Measurements from ENCODE around the gene RBCK1. TPM values are rescaled to one million over a fixed set of nuclear protein-coding genes. Genes with fewer than 3 reads are reported as not detected.
"Not testable (repeated sequence)": the region's sequence is repeated elsewhere in the genome, so short reads cannot be mapped to it uniquely, and the experiment has no call there.

Gene RBCK1
- total and polyA plus RNA-seq, 4 experiments from 2014 or later: 75.2 to 118 (median 96.5) TPM

DNA sequence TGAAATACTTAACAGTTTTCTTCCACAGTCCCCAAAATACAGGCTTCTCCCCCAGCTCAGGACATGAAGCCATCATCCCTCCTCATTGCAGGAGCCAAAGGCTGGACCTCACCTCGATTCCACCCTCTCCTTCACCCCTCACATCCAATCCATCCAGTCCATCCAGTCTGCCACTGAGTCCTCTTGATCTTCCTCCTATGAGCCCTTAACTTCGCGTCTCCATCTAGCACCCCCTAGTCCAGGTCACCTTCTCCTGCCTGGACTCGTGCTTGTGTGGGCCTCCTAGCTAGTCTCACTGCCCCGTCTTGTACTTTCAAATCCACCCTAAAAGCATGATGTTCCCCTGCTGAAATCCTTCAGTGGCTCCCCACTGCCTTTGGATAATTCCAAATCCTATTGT, 24.2 kb upstream of the RBCK1 start:
- CTCF ChIA-PET (ENCODE audit: partially characterized antibody): interaction anchor here (0.8 to 1.3 kb wide), 2 partner anchors 29 to 95 kb away, joined by 3 read pairs; no protein-coding TSS in a partner anchor
- H3K9me3 ChIP-seq (ENCODE audit: control insufficient read depth in 1 of 2, low read length in 2 of 2): no peaks in the 10 kb centered on the region
- intact Hi-C loops (cut with micrococcal nuclease): loop anchor here (5.0 kb wide), 1 partner anchor 53 kb away; no protein-coding TSS in a partner anchor
- peaks cover 12% of the 10 kb centered on the region for H3K36me3 ChIP-seq (ENCODE audit: insufficient read depth, low read length)
- POLR2A ChIA-PET (ENCODE audit: partially characterized antibody): no interaction called here
- DNase-seq: no peak
- H3K4me3 ChIP-seq (ENCODE audit: low read length in 2 of 2): no peak overlapping the region
- H3K27ac ChIP-seq (ENCODE audit: low read depth, low read length): no peak overlapping the region
- H3K27me3 Mint-ChIP-seq: no peaks in the 10 kb centered on the region
- H3K4me1 ChIP-seq (ENCODE audit: insufficient read depth, low read length): peaks cover 8% of the 10 kb centered on the region
- peaks cover 5 to 20% (median 8%) of the 10 kb centered on the region in 4 donors for H3K4me1 Mint-ChIP-seq
- H3K27me3 ChIP-seq (ENCODE audit: insufficient read depth, low read length): no peaks in the 10 kb centered on the region
- peaks cover 0 to 3% (median 0%) of the 10 kb centered on the region in 8 donors for H3K9me3 Mint-ChIP-seq
- peaks cover 7 to 15% of the 10 kb centered on the region in 2 donors for H3K36me3 Mint-ChIP-seq
- peak overlapping the region in 6 of 7 donors; percentile 24 to 89 (median 78) for H3K27ac Mint-ChIP-seq
- peak overlapping the region in 4 of 8 donors; percentile 0 to 50 (median 25) for H3K4me3 Mint-ChIP-seq

GRCh38 chr20:384723-385122, 23.4 kb upstream of the RBCK1 start:
- Mint-ChIP-seq H3K4me3 (peak overlapping the region in 2 of 8 donors; percentile 2 to 15), H3K9me3 (peaks cover 0 to 3% (median 0%) of the 10 kb centered on the region in 8 donors), H3K27me3 (no peaks in the 10 kb centered on the region), H3K36me3 (peaks cover 11 to 19% of the 10 kb centered on the region in 2 donors), H3K27ac (peak overlapping the region in 3 of 7 donors; percentile 30 to 85 (median 43)), H3K4me1 (peaks cover 5 to 20% (median 8%) of the 10 kb centered on the region in 4 donors)
- POLR2A ChIA-PET (ENCODE audit: partially characterized antibody): no interaction called here
- H3K27ac ChIP-seq (ENCODE audit: low read depth, low read length): no peak overlapping the region
- peaks cover 8% of the 10 kb centered on the region for H3K4me1 ChIP-seq (ENCODE audit: insufficient read depth, low read length)
- peaks cover 20% of the 10 kb centered on the region for H3K36me3 ChIP-seq (ENCODE audit: insufficient read depth, low read length)
- no peaks in the 10 kb centered on the region for H3K27me3 ChIP-seq (ENCODE audit: insufficient read depth, low read length)
- intact Hi-C loops (cut with micrococcal nuclease): loop anchor here (5.0 kb wide), 1 partner anchor 53 kb away; no protein-coding TSS in a partner anchor
- no peak overlapping the region for H3K4me3 ChIP-seq (ENCODE audit: low read length in 2 of 2)
- H3K9me3 ChIP-seq (ENCODE audit: control insufficient read depth in 1 of 2, low read length in 2 of 2): no peaks in the 10 kb centered on the region
- no peak for DNase-seq
- CTCF ChIA-PET (ENCODE audit: partially characterized antibody): interaction anchor here (1.3 kb wide), 1 partner anchor 94 kb away, joined by 3 read pairs; no protein-coding TSS in a partner anchor

- ChIA-PET CTCF (ENCODE audit: partially characterized antibody) (interaction anchor here (1.3 kb wide), 1 partner anchor 94 kb away, joined by 3 read pairs; no protein-coding TSS in a partner anchor), POLR2A (ENCODE audit: partially characterized antibody) (no interaction called here)
- Histone ChIP-seq H3K4me3 (ENCODE audit: low read length in 2 of 2) (no peak overlapping the region), H3K36me3 (ENCODE audit: insufficient read depth, low read length) (peaks cover 21% of the 10 kb centered on the region), H3K27ac (ENCODE audit: low read depth, low read length) (no peak overlapping the region), H3K27me3 (ENCODE audit: insufficient read depth, low read length) (no peaks in the 10 kb centered on the region), H3K9me3 (ENCODE audit: control insufficient read depth in 1 of 2, low read length in 2 of 2) (no peaks in the 10 kb centered on the region), H3K4me1 (ENCODE audit: insufficient read depth, low read length) (peaks cover 8% of the 10 kb centered on the region)
- Mint-ChIP-seq H3K36me3 (peaks cover 11 to 24% of the 10 kb centered on the region in 2 donors), H3K4me3 (no peak overlapping the region), H3K9me3 (peaks cover 0 to 3% (median 0%) of the 10 kb centered on the region in 8 donors), H3K27me3 (no peaks in the 10 kb centered on the region), H3K27ac (no peak overlapping the region), H3K4me1 (peaks cover 5 to 20% (median 10%) of the 10 kb centered on the region in 4 donors)
- no peak for DNase-seq
- intact Hi-C loops (cut with micrococcal nuclease): no loop called here
Observed at GRCh38 chr20:385448-385847, 22.7 kb upstream of the RBCK1 start.

DNA sequence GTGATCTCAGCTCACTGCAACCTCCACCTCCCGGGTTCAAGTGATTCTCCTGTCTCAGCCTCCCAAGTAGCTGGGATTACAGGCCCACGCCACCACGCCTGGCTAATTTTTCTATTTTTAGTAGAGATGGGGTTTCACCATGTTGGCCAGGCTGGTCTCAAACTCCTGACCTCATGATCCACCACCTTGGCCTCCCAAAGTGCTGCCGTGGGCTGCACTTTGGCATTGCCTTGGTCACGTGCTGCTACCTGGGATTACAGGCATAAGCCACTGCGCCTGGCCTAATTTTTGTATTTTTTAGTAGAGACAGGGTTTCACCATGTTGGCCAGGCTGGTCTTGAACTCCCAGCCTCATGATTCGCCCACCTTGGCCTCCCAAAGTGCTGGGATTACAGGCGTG, 21.5 kb upstream of the RBCK1 start:
- H3K9me3 ChIP-seq (ENCODE audit: control insufficient read depth in 1 of 2, low read length in 2 of 2); H3K4me3 ChIP-seq (ENCODE audit: low read length in 2 of 2); H3K27ac ChIP-seq (ENCODE audit: low read depth, low read length); intact Hi-C loops (cut with micrococcal nuclease); POLR2A ChIA-PET (ENCODE audit: partially characterized antibody); DNase-seq; H3K4me1 ChIP-seq (ENCODE audit: insufficient read depth, low read length); H3K27ac Mint-ChIP-seq; H3K27me3 ChIP-seq (ENCODE audit: insufficient read depth, low read length); H3K9me3 Mint-ChIP-seq; H3K4me3 Mint-ChIP-seq; H3K27me3 Mint-ChIP-seq: not testable (repeated sequence)
- H3K4me1 Mint-ChIP-seq: peaks cover 5 to 20% (median 10%) of the 10 kb centered on the region in 4 donors
- CTCF ChIA-PET (ENCODE audit: partially characterized antibody): interaction anchor here (0.7 kb wide), 1 partner anchor 23 kb away, joined by 4 read pairs; no protein-coding TSS in a partner anchor
- peaks cover 28% of the 10 kb centered on the region for H3K36me3 ChIP-seq (ENCODE audit: insufficient read depth, low read length)
- peaks cover 14 to 29% of the 10 kb centered on the region in 2 donors for H3K36me3 Mint-ChIP-seq

DNA sequence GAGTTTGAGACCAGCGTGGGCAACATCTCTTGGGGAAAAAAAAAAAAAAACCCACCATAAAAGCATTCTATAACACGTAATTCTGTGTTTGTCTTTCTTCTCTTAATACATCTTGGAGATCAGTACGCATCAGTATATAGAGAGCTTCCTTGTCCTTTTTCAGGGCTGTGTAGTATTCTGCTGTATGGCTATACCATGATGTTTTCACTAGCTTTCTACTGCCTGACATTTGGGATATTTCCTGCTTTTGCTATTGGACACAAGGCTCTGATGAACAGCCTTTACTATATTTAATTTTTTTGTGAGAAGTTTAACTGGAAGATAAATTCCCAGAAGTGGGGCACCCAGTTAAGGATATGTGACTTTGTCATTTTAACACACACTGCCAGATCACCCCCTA, 20.6 kb upstream of the RBCK1 start:
- Mint-ChIP-seq H3K36me3 (peaks cover 14 to 37% of the 10 kb centered on the region in 2 donors), H3K4me3 (no peak overlapping the region), H3K27me3 (no peaks in the 10 kb centered on the region), H3K27ac (peak overlapping the region in 1 of 7 donors; percentile 57), H3K9me3 (no peaks in the 10 kb centered on the region), H3K4me1 (peaks cover under 1 to 13% (median 6%) of the 10 kb centered on the region in 4 donors)
- peaks cover 32% of the 10 kb centered on the region for H3K36me3 ChIP-seq (ENCODE audit: insufficient read depth, low read length)
- H3K9me3 ChIP-seq (ENCODE audit: control insufficient read depth in 1 of 2, low read length in 2 of 2): no peaks in the 10 kb centered on the region
- ChIA-PET POLR2A (ENCODE audit: partially characterized antibody) (no interaction called here), CTCF (ENCODE audit: partially characterized antibody) (interaction anchor here (0.7 kb wide), 1 partner anchor 23 kb away, joined by 4 read pairs; no protein-coding TSS in a partner anchor)
- no peak for DNase-seq
- no peaks in the 10 kb centered on the region for H3K27me3 ChIP-seq (ENCODE audit: insufficient read depth, low read length)
- no peak overlapping the region for H3K27ac ChIP-seq (ENCODE audit: low read depth, low read length)
- no peak overlapping the region for H3K4me3 ChIP-seq (ENCODE audit: low read length in 2 of 2)
- intact Hi-C loops (cut with micrococcal nuclease): no loop called here
- peaks cover 2% of the 10 kb centered on the region for H3K4me1 ChIP-seq (ENCODE audit: insufficient read depth, low read length)

DNA sequence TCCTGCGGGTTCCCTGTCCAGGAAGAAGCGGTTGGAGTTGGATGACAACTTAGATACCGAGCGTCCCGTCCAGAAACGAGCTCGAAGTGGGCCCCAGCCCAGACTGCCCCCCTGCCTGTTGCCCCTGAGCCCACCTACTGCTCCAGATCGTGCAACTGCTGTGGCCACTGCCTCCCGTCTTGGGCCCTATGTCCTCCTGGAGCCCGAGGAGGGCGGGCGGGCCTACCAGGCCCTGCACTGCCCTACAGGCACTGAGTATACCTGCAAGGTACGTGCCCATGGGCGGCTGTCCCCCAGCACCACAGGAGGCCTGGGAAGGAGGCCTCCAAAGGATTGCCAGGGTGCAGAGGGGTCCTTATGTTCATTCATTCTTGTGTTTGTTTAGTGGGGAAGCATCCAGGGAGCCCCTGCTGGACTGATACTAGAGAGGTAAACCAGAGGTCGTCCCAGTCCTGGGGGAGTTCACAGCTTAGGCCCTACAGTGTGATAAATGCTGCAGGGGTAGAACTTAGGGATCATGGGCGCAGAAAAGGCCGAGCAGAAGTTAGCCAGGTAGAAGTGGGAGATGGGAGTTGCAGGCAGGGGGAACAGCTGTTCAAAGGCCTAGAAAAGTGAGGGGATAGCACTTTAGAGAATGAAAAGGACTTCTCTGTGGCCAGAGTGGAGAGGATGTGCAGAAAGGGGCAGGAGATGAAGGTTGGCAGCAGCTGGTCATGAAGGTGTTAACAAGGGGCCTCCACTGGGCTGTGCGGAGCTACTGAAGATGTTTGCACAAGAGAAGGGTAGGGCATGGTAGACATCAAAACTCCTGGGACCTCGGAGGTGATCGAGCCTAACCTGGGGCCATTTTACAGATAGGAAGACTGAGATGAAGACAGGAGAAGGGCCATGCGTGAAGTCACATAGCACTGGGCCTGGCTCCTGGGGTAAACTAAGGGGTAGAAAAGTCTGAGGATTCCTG, 19.8 kb upstream of the RBCK1 start:
- ChIA-PET POLR2A (ENCODE audit: partially characterized antibody) (no interaction called here), CTCF (ENCODE audit: partially characterized antibody) (no interaction called here)
- Histone ChIP-seq H3K9me3 (ENCODE audit: control insufficient read depth in 1 of 2, low read length in 2 of 2) (no peaks in the 10 kb centered on the region), H3K36me3 (ENCODE audit: insufficient read depth, low read length) (peaks cover 32% of the 10 kb centered on the region), H3K27ac (ENCODE audit: low read depth, low read length) (no peak overlapping the region), H3K4me3 (ENCODE audit: low read length in 2 of 2) (no peak overlapping the region), H3K4me1 (ENCODE audit: insufficient read depth, low read length) (no peaks in the 10 kb centered on the region), H3K27me3 (ENCODE audit: insufficient read depth, low read length) (no peaks in the 10 kb centered on the region)
- Mint-ChIP-seq H3K9me3 (no peaks in the 10 kb centered on the region), H3K36me3 (peaks cover 21 to 44% of the 10 kb centered on the region in 2 donors), H3K4me3 (no peak overlapping the region), H3K27ac (peak overlapping the region in 2 of 7 donors; percentile 64 to 75), H3K4me1 (peaks cover 0 to 8% (median 5%) of the 10 kb centered on the region in 4 donors), H3K27me3 (no peaks in the 10 kb centered on the region)
- intact Hi-C loops (cut with micrococcal nuclease): no loop called here
- DNase-seq: no peak

DNA sequence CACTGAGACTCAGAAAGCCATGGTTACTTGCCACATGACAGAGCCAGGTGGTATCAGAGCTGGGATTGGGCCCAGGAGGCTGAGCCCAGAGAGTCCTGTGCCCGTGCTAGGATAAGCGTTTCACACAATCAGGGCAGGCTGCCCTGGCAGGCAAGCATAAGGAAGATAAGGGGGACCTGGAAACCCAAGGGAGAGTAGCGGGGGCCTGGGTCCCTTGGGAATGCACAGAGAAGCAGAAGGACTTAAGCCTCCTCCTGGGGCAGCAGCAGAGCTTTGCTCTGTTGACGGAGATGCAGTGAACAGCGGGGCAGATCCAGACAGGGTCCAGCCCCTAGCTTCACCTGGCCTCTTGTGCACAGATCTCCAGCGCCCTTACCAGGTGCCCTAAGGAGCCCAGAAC, 18.9 kb upstream of the RBCK1 start:
- H3K27ac Mint-ChIP-seq: peak overlapping the region in 1 of 7 donors; percentile 77
- CTCF ChIA-PET (ENCODE audit: partially characterized antibody): no interaction called here
- H3K27me3 Mint-ChIP-seq: no peaks in the 10 kb centered on the region
- H3K9me3 Mint-ChIP-seq: no peaks in the 10 kb centered on the region
- no peaks in the 10 kb centered on the region for H3K27me3 ChIP-seq (ENCODE audit: insufficient read depth, low read length)
- no peak overlapping the region for H3K27ac ChIP-seq (ENCODE audit: low read depth, low read length)
- H3K4me1 ChIP-seq (ENCODE audit: insufficient read depth, low read length): no peaks in the 10 kb centered on the region
- POLR2A ChIA-PET (ENCODE audit: partially characterized antibody): no interaction called here
- H3K4me3 ChIP-seq (ENCODE audit: low read length in 2 of 2): no peak overlapping the region
- H3K9me3 ChIP-seq (ENCODE audit: control insufficient read depth in 1 of 2, low read length in 2 of 2): no peaks in the 10 kb centered on the region
- no peak overlapping the region for H3K4me3 Mint-ChIP-seq
- no peak for DNase-seq
- H3K36me3 Mint-ChIP-seq: peaks cover 26 to 49% of the 10 kb centered on the region in 2 donors
- peaks cover 37% of the 10 kb centered on the region for H3K36me3 ChIP-seq (ENCODE audit: insufficient read depth, low read length)
- intact Hi-C loops (cut with micrococcal nuclease): no loop called here
- peaks cover 0 to 2% (median under 1%) of the 10 kb centered on the region in 4 donors for H3K4me1 Mint-ChIP-seq

Measured in CD4-positive, alpha-beta memory T cell (primary cell).